Ishikawa (cell line): ENCODE measurements around the gene CHI3L2.

ENCODE experiments used
- CEBPB ChIP-seq: IDR thresholded peaks from 2 replicates; pipeline ENCODE4 v1.6.1; 2012
- CREB1 ChIP-seq: IDR thresholded peaks from 2 replicates; pipeline ENCODE4 v1.6.1; 2012; ENCODE audit warnings: low read depth
- EGR1 ChIP-seq: IDR thresholded peaks from 2 replicates; pipeline ENCODE4 v1.6.1; 2012
- EP300 ChIP-seq: IDR thresholded peaks from 2 replicates; pipeline ENCODE4 v1.6.1; 2012; ENCODE audit warnings: borderline replicate concordance
- FOXM1 ChIP-seq: IDR thresholded peaks from 2 replicates; pipeline ENCODE4 v1.6.1; 2012; ENCODE audit warnings: low read depth, borderline replicate concordance
- NFIC ChIP-seq: IDR thresholded peaks from 2 replicates; pipeline ENCODE4 v1.6.1; 2012
- RAD21 ChIP-seq: IDR thresholded peaks from 2 replicates; pipeline ENCODE4 v1.6.1; 2012; ENCODE audit warnings: low read depth
- TAF1 ChIP-seq: IDR thresholded peaks from 2 replicates; pipeline ENCODE4 v1.6.1; 2012; ENCODE audit warnings: low read depth, mild to moderate bottlenecking
- TCF12 ChIP-seq: IDR thresholded peaks from 2 replicates; pipeline ENCODE4 v1.6.1; 2012; ENCODE audit warnings: low read depth
- TEAD4 ChIP-seq: IDR thresholded peaks from 2 replicates; pipeline ENCODE4 v1.6.1; 2012
- YY1 ChIP-seq: IDR thresholded peaks from 2 replicates; pipeline ENCODE4 v1.6.1; 2012; ENCODE audit warnings: low read depth
- ZBTB7A ChIP-seq: IDR thresholded peaks from 2 replicates; pipeline ENCODE4 v1.6.1; 2012; ENCODE audit warnings: low read depth
- TF ChIP-seq, protein P1 (sequence below): IDR thresholded peaks from 2 replicates; pipeline ENCODE4 v1.6.1; 2012
- TF ChIP-seq, protein P2 (sequence below): IDR thresholded peaks from 2 replicates; pipeline ENCODE4 v1.6.1; 2012; ENCODE audit warnings: low read depth, mild to moderate bottlenecking
- TF ChIP-seq, protein P3 (sequence below): IDR thresholded peaks from 2 replicates; pipeline ENCODE4 v1.6.1; 2012

CHI3L2 gene

DNA sequence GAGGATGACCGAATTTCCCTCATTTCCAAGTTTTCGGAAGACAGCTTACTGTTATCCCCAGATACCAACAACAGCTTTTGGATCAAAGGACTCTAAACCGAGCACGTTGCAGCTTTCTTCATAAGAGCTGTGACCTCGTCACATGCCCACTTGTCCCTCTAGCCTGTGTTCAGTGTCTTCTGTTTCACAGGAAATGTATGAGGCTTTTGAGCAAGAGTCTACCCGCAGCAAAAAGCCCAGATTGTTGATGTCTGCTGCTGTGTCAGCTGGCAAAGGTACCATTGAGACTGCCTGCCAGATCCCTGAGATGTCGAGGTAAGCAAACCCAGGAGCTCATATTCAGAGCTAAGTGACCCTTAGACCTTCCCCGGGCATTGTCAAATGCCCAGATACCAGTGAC lies 24.1 kb downstream of the CHI3L2 start:
- TF ChIP-seq FOXM1 = no peak
- no peak for TF ChIP-seq EP300
- TF ChIP-seq NFIC = no peak
- TF ChIP-seq YY1 = no peak
- TF ChIP-seq RAD21 = no peak
- no peak for TF ChIP-seq TCF12
- no peak for TF ChIP-seq TEAD4
- no peak for TF ChIP-seq CEBPB
- TF ChIP-seq, protein P1, sequence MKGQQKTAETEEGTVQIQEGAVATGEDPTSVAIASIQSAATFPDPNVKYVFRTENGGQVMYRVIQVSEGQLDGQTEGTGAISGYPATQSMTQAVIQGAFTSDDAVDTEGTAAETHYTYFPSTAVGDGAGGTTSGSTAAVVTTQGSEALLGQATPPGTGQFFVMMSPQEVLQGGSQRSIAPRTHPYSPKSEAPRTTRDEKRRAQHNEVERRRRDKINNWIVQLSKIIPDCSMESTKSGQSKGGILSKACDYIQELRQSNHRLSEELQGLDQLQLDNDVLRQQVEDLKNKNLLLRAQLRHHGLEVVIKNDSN = no peak
- no peak for TF ChIP-seq ZBTB7A
- TF ChIP-seq, protein P2, sequence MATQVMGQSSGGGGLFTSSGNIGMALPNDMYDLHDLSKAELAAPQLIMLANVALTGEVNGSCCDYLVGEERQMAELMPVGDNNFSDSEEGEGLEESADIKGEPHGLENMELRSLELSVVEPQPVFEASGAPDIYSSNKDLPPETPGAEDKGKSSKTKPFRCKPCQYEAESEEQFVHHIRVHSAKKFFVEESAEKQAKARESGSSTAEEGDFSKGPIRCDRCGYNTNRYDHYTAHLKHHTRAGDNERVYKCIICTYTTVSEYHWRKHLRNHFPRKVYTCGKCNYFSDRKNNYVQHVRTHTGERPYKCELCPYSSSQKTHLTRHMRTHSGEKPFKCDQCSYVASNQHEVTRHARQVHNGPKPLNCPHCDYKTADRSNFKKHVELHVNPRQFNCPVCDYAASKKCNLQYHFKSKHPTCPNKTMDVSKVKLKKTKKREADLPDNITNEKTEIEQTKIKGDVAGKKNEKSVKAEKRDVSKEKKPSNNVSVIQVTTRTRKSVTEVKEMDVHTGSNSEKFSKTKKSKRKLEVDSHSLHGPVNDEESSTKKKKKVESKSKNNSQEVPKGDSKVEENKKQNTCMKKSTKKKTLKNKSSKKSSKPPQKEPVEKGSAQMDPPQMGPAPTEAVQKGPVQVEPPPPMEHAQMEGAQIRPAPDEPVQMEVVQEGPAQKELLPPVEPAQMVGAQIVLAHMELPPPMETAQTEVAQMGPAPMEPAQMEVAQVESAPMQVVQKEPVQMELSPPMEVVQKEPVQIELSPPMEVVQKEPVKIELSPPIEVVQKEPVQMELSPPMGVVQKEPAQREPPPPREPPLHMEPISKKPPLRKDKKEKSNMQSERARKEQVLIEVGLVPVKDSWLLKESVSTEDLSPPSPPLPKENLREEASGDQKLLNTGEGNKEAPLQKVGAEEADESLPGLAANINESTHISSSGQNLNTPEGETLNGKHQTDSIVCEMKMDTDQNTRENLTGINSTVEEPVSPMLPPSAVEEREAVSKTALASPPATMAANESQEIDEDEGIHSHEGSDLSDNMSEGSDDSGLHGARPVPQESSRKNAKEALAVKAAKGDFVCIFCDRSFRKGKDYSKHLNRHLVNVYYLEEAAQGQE = no peak
- TF ChIP-seq TAF1 = no peak
- TF ChIP-seq, protein P3, sequence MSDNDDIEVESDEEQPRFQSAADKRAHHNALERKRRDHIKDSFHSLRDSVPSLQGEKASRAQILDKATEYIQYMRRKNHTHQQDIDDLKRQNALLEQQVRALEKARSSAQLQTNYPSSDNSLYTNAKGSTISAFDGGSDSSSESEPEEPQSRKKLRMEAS = no peak
- no peak for TF ChIP-seq EGR1
- no peak for TF ChIP-seq CREB1

DNA sequence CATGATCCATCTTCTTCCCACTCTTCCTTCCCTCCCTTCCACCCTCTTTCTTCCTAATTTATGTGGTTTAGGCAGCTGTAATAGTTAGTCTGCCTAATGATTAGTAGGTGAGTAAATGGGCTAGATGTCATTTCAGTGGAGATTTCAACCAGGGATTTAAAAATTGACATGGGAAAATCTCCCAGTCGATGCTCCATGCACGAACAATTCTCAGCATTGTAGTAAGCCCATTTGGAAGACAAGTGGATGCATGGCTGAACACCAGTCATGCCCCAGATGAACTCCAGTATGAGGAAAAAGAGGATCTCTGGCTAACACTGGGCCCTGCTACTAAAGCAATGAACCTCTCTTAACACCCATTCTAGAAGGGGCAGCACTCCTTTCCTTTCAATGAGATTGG lies 25.3 kb downstream of the CHI3L2 start:
- TF ChIP-seq FOXM1 (no peak), TEAD4 (no peak), EGR1 (no peak), YY1 (no peak), CEBPB (no peak), EP300 (no peak), TAF1 (no peak), ZBTB7A (no peak), RAD21 (no peak)

DNA sequence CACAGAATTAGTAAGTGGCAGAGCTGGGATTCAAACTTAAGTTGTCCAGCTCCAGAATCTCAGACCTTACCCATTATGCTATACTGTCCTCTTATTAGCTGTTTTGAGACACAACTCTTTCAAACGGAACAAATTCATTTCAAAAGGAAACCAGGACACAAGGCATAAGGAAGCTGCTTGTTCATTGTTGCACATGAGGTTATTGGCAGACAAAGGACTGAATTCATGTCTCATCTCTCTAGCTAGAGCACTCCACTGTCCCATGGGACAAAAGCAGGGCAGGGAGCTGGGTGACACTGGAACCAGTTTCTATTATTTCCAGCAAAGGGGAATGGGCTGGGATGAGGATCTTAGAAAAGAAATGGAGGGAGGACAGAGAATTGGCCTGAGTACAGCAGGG lies 26.4 kb downstream of the CHI3L2 start:
- no peak for TF ChIP-seq FOXM1
- TF ChIP-seq EGR1 = no peak
- no peak for TF ChIP-seq EP300
- TF ChIP-seq, protein P1 = no peak
- TF ChIP-seq, protein P2 = no peak

DNA sequence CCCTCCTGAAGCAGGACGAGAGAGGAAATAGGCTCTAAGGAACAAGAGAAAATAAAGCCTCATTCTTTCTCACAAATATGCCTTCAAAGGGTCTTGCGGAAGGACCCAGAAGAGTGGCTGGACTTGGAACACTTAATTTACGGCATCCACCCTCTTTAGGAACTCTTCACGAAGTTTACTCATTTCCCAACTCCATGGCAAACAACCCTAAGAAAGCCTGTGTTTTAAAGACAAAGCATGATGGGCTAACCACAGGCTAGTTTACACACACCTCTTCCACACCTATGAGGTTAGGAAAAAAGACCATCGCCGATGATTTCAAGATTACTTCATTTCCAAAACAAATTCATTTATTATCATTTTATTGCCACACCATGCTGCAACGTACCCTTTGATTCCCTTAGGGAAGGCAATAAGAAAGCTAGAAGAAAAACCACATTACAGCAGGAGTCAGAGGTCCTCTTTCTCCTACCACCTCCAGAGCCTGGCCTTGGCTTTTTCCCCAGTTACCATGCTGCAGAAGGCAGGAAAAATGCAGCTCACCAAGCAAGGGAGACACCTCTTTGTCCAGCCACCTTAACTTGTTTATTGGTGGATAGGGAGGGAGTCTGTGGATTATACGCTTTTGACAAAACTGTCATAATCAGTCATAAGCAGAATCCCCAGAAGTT lies 29.6 kb downstream of the CHI3L2 start:
- TF ChIP-seq TEAD4 = no peak
- no peak for TF ChIP-seq TCF12
- TF ChIP-seq TAF1 = no peak
- TF ChIP-seq NFIC = no peak
- TF ChIP-seq, protein P2 = no peak
- TF ChIP-seq, protein P3 = no peak
- no peak for TF ChIP-seq EP300
- TF ChIP-seq, protein P1 = no peak
- no peak for TF ChIP-seq EGR1
- TF ChIP-seq CEBPB = no peak
- no peak for TF ChIP-seq CREB1
- TF ChIP-seq RAD21 = no peak
